Smooth muscle cell (in vitro differentiated cells): ENCODE measurements around the gene BIRC3. TPM values are rescaled to one million over a fixed set of nuclear protein-coding genes. Genes with fewer than 3 reads are reported as not detected.

Experiments
- DNase-seq: peaks from one replicate; lab custom pipeline; 2025; ENCODE audit not compliant: unreplicated experiment; lab: John Stamatoyannopoulos, UW
- H2AFZ ChIP-seq: fragments of 200-600 bp; sonication (generic); 2 replicates; pipeline ENCODE4 v1.6.0; 2016; ENCODE audit warnings: antibody characterized with exemption, low read depth, mild to moderate bottlenecking
- H3F3A ChIP-seq: fragments of 200-600 bp; sonication (generic); 2 replicates; pipeline ENCODE4 v1.6.0; 2017; ENCODE audit warnings: antibody characterized with exemption, low read depth
- H3K27ac ChIP-seq: fragments of 200-600 bp; sonication (generic); 2 replicates; pipeline ENCODE4 v1.5.1; 2016; ENCODE audit warnings: low read depth, mild to moderate bottlenecking
- H3K27me3 ChIP-seq: fragments of 200-600 bp; sonication (generic); 2 replicates; pipeline ENCODE4 v1.6.1; 2016; ENCODE audit warnings: low read depth, mild to moderate bottlenecking
- H3K36me3 ChIP-seq: fragments of 200-600 bp; sonication (generic); 2 replicates; pipeline ENCODE4 v1.5.1; 2016; ENCODE audit warnings: low read depth
- H3K4me1 ChIP-seq: fragments of 200-600 bp; sonication (generic); 2 replicates; pipeline ENCODE4 v1.5.1; 2016; ENCODE audit warnings: low read depth
- H3K4me2 ChIP-seq: fragments of 200-600 bp; sonication (generic); 2 replicates; pipeline ENCODE4 v1.6.0; 2016; ENCODE audit warnings: mild to moderate bottlenecking
- H3K4me3 ChIP-seq: fragments of 200-600 bp; sonication (generic); 2 replicates; pipeline ENCODE4 v1.5.1; 2016; ENCODE audit warnings: mild to moderate bottlenecking
- H3K79me2 ChIP-seq: fragments of 200-600 bp; sonication (generic); 2 replicates; pipeline ENCODE4 v1.6.0; 2016; ENCODE audit warnings: low read depth, mild to moderate bottlenecking
- H3K9ac ChIP-seq: fragments of 200-600 bp; sonication (generic); 2 replicates; pipeline ENCODE4 v1.6.0; 2016; ENCODE audit warnings: low read depth
- H3K9me3 ChIP-seq: fragments of 200-600 bp; sonication (generic); replicated peaks from 2 replicates; pipeline ENCODE4 v1.5.1; 2016; ENCODE audit warnings: low read depth
- H4K20me1 ChIP-seq: fragments of 200-600 bp; sonication (generic); 2 replicates; pipeline ENCODE4 v1.6.0; 2016; ENCODE audit warnings: low read depth
- CTCF ChIP-seq: fragments of 200-600 bp; sonication (generic); IDR thresholded peaks from 2 replicates; pipeline ENCODE4 v1.5.1; 2017; ENCODE audit warnings: borderline replicate concordance, mild to moderate bottlenecking, antibody characterized with exemption; ENCODE audit not compliant: insufficient read depth, poor library complexity, severe bottlenecking
- WGBS: methylation state at CpG from one replicate; pipeline ENCODE4 v1.1.7; 2016; ENCODE audit warnings: low lambda C conversion rate; 5-methylcytosine and 5-hydroxymethylcytosine counted together
- polyA plus RNA-seq: library from polyadenylated mRNA; unstranded; fragments of >200 nt; fragmentation: Nextera tagmentation; extraction: Ambion mirVana; gene quantifications from 2 replicates; pipeline ENCODE4 v1.2.1, GENCODE V29; 2016
- total RNA-seq: library from RNA; depleted of rRNA; stranded (reverse); fragments of >200 nt; gene quantifications from 2 replicates; pipeline ENCODE4 v1.2.3, GENCODE V29; 2014

The BIRC3 gene
- total and polyA plus RNA-seq, 2 experiments from 2014 or later = 0.94 to 1.6 TPM

- H3K9ac ChIP-seq = no peak overlapping the region
- H3K4me1 ChIP-seq = no peaks in the 10 kb centered on the region
- no peak for DNase-seq
- H3K4me3 ChIP-seq = no peak overlapping the region
- H3K36me3 ChIP-seq = no peaks in the 10 kb centered on the region
- no peaks in the 10 kb centered on the region for H3K9me3 ChIP-seq
- 77% methylated on average over 9 of the region's 9 CpGs for WGBS
- H3K27ac ChIP-seq = no peak overlapping the region
- no peak overlapping the region for H3K4me2 ChIP-seq
- H3F3A ChIP-seq = no peaks in the 10 kb centered on the region
- H3K27me3 ChIP-seq = no peaks in the 10 kb centered on the region
- no peak for TF ChIP-seq CTCF
- no peaks in the 10 kb centered on the region for H4K20me1 ChIP-seq
- no peaks in the 10 kb centered on the region for H3K79me2 ChIP-seq
- no peak overlapping the region for H2AFZ ChIP-seq
These were observed 10.2 kb upstream of the BIRC3 start for GRCh38 chr11:102306817-102307726.

GRCh38 chr11:102307727-102308038 is 9.6 kb upstream of the BIRC3 start:
- Histone ChIP-seq H3K4me2 (no peak overlapping the region), H3K9ac (no peak overlapping the region), H3K36me3 (no peaks in the 10 kb centered on the region), H3K27ac (no peak overlapping the region), H4K20me1 (no peaks in the 10 kb centered on the region), H3K79me2 (no peaks in the 10 kb centered on the region), H3K9me3 (no peaks in the 10 kb centered on the region), H3K4me3 (no peak overlapping the region), H3F3A (no peaks in the 10 kb centered on the region), H2AFZ (no peak overlapping the region), H3K4me1 (no peaks in the 10 kb centered on the region), H3K27me3 (no peaks in the 10 kb centered on the region)
- TF ChIP-seq CTCF = no peak
- no peak for DNase-seq

GRCh38 chr11:102309621-102310541 is 7.4 kb upstream of the BIRC3 start:
- no peaks in the 10 kb centered on the region for H3K9me3 ChIP-seq
- TF ChIP-seq CTCF = no peak
- no peak overlapping the region for H3K4me2 ChIP-seq
- no peaks in the 10 kb centered on the region for H3F3A ChIP-seq
- 84% methylated on average over 25 of the region's 25 CpGs for WGBS
- H3K36me3 ChIP-seq = no peaks in the 10 kb centered on the region
- H3K9ac ChIP-seq = no peak overlapping the region
- H2AFZ ChIP-seq = no peak overlapping the region
- no peaks in the 10 kb centered on the region for H4K20me1 ChIP-seq
- no peak overlapping the region for H3K4me3 ChIP-seq
- no peak overlapping the region for H3K27ac ChIP-seq
- H3K27me3 ChIP-seq = no peaks in the 10 kb centered on the region
- H3K4me1 ChIP-seq = no peaks in the 10 kb centered on the region
- H3K79me2 ChIP-seq = no peaks in the 10 kb centered on the region
- DNase-seq = no peak
